IgD-negative memory B cell (primary cell): Measurements from ENCODE around the gene DLG2. TPM values are rescaled to one million over a fixed set of nuclear protein-coding genes. Genes with fewer than 3 reads are reported as not detected.
"Not testable (repeated sequence)": the region's sequence is repeated elsewhere in the genome, so short reads cannot be mapped to it uniquely, and the experiment has no call there.

Source experiments
- H3K27ac Mint-ChIP-seq, 3 donors: one replicate each; pipeline ENCODE4 v1.8.0; 2020 to 2022; ENCODE audit warnings: mild to moderate bottlenecking in 3 of 3, mixed read lengths in 3 of 3, moderate library complexity in 1 of 3
- H3K27me3 Mint-ChIP-seq: one replicate; pipeline ENCODE4 v1.8.0; 2021; ENCODE audit warnings: mixed read lengths
- H3K36me3 Mint-ChIP-seq: one replicate; pipeline ENCODE4 v1.8.0; 2020; ENCODE audit warnings: mild to moderate bottlenecking, mixed read lengths
- H3K4me1 Mint-ChIP-seq, 3 donors: one replicate each; pipeline ENCODE4 v1.8.0; 2020 to 2022; ENCODE audit warnings: mixed read lengths in 3 of 3, mild to moderate bottlenecking in 1 of 3
- H3K4me3 Mint-ChIP-seq, 4 donors: one replicate each; pipeline ENCODE4 v1.8.0; 2020 to 2022; ENCODE audit warnings: mild to moderate bottlenecking in 4 of 4, mixed read lengths in 4 of 4, moderate library complexity in 3 of 4
- H3K9me3 Mint-ChIP-seq, 3 donors: one replicate each; pipeline ENCODE4 v1.8.0; 2020 to 2021; ENCODE audit warnings: mixed read lengths in 3 of 3, mild to moderate bottlenecking in 1 of 3
- polyA plus RNA-seq: library from polyadenylated mRNA; unstranded; fragments of 300-500 nt; fragmentation: Illumina TruSeq; gene quantifications from one replicate; pipeline ENCODE4 v1.2.3, GENCODE V29; 2021

DLG2 gene
- polyA plus RNA-seq, 1 donor from 2014 or later = 2.0 TPM

- Mint-ChIP-seq H3K27me3 (peaks cover 2% of the 10 kb centered on the region), H3K4me1 (peaks cover 0 to 1% (median 0%) of the 10 kb centered on the region in 3 donors), H3K9me3 (peaks cover 0 to 1% (median 0%) of the 10 kb centered on the region in 3 donors), H3K4me3 (no peak overlapping the region), H3K27ac (no peak overlapping the region), H3K36me3 (no peaks in the 10 kb centered on the region)
Observed at GRCh38 chr11:83441601-83442000, 2185.5 kb downstream of the DLG2 start.

- Mint-ChIP-seq H3K9me3 (peaks cover 0 to 1% (median 0%) of the 10 kb centered on the region in 3 donors), H3K27ac (no peak overlapping the region), H3K4me3 (no peak overlapping the region), H3K36me3 (no peaks in the 10 kb centered on the region), H3K27me3 (peaks cover 2% of the 10 kb centered on the region), H3K4me1 (peaks cover 0 to 1% (median 0%) of the 10 kb centered on the region in 3 donors)
Observed at GRCh38 chr11:83441171-83441570, 2186.0 kb downstream of the DLG2 start.

- Mint-ChIP-seq H3K9me3 (peaks cover 0 to 1% (median 0%) of the 10 kb centered on the region in 3 donors), H3K27ac (no peak overlapping the region), H3K4me1 (peaks cover 0 to 1% (median 0%) of the 10 kb centered on the region in 3 donors), H3K4me3 (no peak overlapping the region), H3K27me3 (peaks cover 2% of the 10 kb centered on the region), H3K36me3 (no peaks in the 10 kb centered on the region)
Observed at GRCh38 chr11:83438438-83438837, 2188.7 kb downstream of the DLG2 start.

DNA sequence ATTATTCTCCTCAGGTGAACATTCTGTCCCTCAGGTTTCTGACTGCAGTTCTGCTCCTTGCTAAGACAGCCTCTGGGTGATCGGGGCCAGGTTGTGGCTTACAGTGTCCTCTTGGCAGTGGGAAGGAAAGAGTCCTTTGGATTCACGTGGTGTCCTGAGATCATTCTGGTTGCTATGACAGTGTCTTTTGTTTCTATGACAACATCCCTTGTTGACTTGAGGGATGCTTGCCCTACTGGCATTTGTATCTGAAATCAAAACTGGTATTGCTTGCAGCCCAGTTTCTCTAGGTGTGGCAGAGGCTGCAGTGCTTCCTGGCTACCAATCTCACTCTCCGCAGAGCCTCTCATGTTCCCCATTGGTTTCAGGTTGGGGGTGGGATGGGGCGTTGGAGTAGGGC is 2189.2 kb downstream of the DLG2 start:
- H3K4me1 Mint-ChIP-seq = peaks cover 0 to 1% (median 0%) of the 10 kb centered on the region in 3 donors
- H3K27me3 Mint-ChIP-seq = peaks cover 2% of the 10 kb centered on the region
- H3K4me3 Mint-ChIP-seq = no peak overlapping the region
- peaks cover 0 to 1% (median 0%) of the 10 kb centered on the region in 3 donors for H3K9me3 Mint-ChIP-seq
- H3K27ac Mint-ChIP-seq = no peak overlapping the region
- H3K36me3 Mint-ChIP-seq = no peaks in the 10 kb centered on the region

GRCh38 chr11:83436855-83437254 is 2190.3 kb downstream of the DLG2 start:
- H3K27ac Mint-ChIP-seq = no peak overlapping the region
- no peaks in the 10 kb centered on the region for H3K36me3 Mint-ChIP-seq
- peaks cover 0 to 1% (median 0%) of the 10 kb centered on the region in 3 donors for H3K4me1 Mint-ChIP-seq
- peaks cover 0 to 1% (median 0%) of the 10 kb centered on the region in 3 donors for H3K9me3 Mint-ChIP-seq
- peak overlapping the region in 1 of 4 donors; percentile 39 for H3K4me3 Mint-ChIP-seq
- H3K27me3 Mint-ChIP-seq = peaks cover 2% of the 10 kb centered on the region

DNA sequence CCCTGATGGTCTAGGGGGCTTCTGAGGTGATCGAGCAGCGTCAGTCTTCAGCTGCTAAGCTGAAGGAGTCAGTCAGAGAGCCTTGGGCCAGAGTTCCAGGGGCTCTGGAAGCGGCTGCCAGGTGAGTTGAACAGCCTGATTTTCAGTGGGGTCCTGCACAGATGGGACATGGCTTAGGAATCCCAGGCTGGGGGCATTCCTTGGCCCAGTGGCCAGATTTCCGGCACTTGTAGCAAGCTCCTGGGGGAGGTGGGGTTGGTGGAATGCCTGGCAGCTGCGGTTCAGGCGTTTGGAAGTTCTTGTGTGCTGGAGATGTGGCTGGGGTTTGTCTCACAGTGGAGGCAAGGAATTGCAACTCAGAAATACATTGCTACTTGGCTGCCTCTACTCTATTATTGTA is 2192.3 kb downstream of the DLG2 start:
- not testable (repeated sequence) for H3K4me1 Mint-ChIP-seq, H3K27ac Mint-ChIP-seq, H3K27me3 Mint-ChIP-seq, H3K4me3 Mint-ChIP-seq, H3K36me3 Mint-ChIP-seq, H3K9me3 Mint-ChIP-seq

DNA sequence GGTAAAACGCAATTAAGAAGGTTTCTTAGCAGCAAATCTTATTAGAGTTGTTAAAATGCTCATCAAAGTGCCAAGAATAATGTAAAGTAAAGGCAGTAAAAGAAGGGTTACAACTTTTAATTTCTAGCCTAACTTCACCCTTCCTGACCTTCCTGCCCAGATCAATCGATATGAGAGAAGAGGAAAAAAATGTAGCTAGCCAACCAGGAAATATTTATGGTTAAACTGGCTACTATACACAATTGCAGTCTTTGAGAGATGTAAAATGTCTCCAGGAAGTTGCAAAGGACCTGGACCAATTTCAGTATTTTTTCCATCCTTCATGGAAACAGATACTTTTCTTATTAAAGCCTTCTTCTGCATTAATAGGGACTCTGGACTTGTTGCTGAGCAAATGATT is 2199.2 kb downstream of the DLG2 start:
- Mint-ChIP-seq H3K9me3 (peaks cover 0 to 5% (median 0%) of the 10 kb centered on the region in 3 donors), H3K4me3 (no peak overlapping the region), H3K27me3 (no peaks in the 10 kb centered on the region), H3K36me3 (no peaks in the 10 kb centered on the region), H3K4me1 (no peaks in the 10 kb centered on the region), H3K27ac (no peak overlapping the region)

DNA sequence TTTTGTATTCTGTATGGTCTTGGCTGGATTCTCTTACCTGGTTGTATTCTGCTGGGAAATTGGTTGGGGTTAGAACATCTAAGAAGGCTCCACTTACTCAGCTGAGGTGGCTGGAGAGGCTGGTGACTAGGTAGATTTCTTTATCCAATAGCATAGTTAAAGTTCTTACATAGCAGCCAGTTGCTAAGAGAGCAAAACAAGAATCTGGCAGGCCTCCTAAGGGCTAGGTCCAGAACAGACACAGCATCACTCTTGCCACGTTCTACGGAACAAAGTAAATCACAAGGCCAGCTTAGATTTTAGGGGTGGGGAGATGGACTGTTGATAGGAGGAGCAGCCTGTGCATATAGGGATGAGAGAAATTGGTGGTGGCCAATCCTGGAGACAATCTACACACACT is 2199.6 kb downstream of the DLG2 start:
- H3K4me1 Mint-ChIP-seq = no peaks in the 10 kb centered on the region
- no peak overlapping the region for H3K4me3 Mint-ChIP-seq
- no peaks in the 10 kb centered on the region for H3K27me3 Mint-ChIP-seq
- H3K27ac Mint-ChIP-seq = no peak overlapping the region
- peaks cover 0 to 10% (median 3%) of the 10 kb centered on the region in 3 donors for H3K9me3 Mint-ChIP-seq
- no peaks in the 10 kb centered on the region for H3K36me3 Mint-ChIP-seq

DNA sequence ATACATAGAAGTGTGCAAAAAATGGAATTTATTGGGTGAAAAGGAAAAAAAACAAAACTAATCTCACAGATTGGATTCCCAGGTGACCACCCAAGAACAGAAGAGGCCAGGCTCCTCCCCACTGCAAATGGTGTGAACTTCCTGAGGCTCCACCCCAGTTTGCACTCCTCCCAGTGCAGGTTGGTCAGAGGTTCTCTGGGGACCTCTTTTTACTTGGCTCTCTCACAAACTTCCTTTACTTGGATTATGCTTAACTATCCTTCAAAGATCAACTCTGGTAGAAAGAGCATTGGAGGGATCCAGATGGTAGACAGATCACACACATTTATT is 2202.0 kb downstream of the DLG2 start:
- Mint-ChIP-seq H3K4me1 (no peaks in the 10 kb centered on the region), H3K27ac (no peak overlapping the region), H3K9me3 (peaks cover 0 to 20% (median 7%) of the 10 kb centered on the region in 3 donors), H3K4me3 (no peak overlapping the region), H3K27me3 (peaks cover 2% of the 10 kb centered on the region), H3K36me3 (no peaks in the 10 kb centered on the region)

DNA sequence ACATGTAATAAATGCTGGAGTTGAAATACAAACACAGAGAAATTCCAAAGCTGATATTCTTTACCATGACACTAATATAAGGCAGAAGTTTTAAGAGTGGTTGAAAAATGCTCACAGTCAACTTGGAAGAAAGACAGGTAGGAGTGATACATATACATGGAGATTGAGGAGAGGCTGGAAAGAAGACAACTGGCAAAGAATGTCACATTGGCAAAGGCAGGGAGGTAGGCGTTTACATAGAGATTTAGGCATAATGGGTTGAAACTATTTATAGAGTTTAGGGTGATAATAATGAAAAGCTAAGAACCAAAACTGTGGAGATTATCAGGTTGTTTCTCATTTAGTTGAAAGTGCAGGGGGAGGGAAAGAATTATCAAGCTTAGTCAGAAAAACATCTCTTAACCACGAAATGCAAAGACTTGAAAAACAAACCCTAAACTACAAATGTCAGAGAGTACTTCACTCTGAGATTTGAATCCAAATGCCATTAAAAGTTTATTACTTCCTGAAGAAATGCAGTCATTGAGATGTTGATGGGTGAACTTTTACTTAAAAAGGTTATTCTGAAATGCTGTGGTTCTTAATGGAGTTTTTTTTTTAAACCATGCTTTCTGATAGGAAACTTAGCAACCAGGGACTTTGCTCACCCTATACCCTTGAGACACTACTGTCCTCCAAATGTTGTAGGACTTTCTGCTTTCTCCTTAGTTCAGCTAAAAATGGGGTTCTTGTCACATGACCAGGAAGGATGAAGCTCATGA is 2202.6 kb downstream of the DLG2 start:
- peaks cover 0 to 20% (median 7%) of the 10 kb centered on the region in 3 donors for H3K9me3 Mint-ChIP-seq
- H3K4me1 Mint-ChIP-seq = no peaks in the 10 kb centered on the region
- H3K4me3 Mint-ChIP-seq = no peak overlapping the region
- peaks cover 2% of the 10 kb centered on the region for H3K27me3 Mint-ChIP-seq
- H3K27ac Mint-ChIP-seq = no peak overlapping the region
- H3K36me3 Mint-ChIP-seq = no peaks in the 10 kb centered on the region

- H3K27me3 Mint-ChIP-seq, H3K4me1 Mint-ChIP-seq, H3K36me3 Mint-ChIP-seq, H3K27ac Mint-ChIP-seq, H3K4me3 Mint-ChIP-seq: not testable (repeated sequence)
- H3K9me3 Mint-ChIP-seq = peaks cover 2 to 20% (median 7%) of the 10 kb centered on the region in 3 donors
Observed at GRCh38 chr11:83422641-83423040, 2204.5 kb downstream of the DLG2 start.

GRCh38 chr11:83410605-83411565 is 2216.3 kb downstream of the DLG2 start:
- H3K27me3 Mint-ChIP-seq = no peaks in the 10 kb centered on the region
- no peaks in the 10 kb centered on the region for H3K4me1 Mint-ChIP-seq
- no peak overlapping the region for H3K4me3 Mint-ChIP-seq
- peaks cover under 1 to 6% (median under 1%) of the 10 kb centered on the region in 3 donors for H3K9me3 Mint-ChIP-seq
- H3K36me3 Mint-ChIP-seq = no peaks in the 10 kb centered on the region
- no peak overlapping the region for H3K27ac Mint-ChIP-seq

- Mint-ChIP-seq H3K9me3 (peaks cover 0 to 2% (median 0%) of the 10 kb centered on the region in 3 donors), H3K27me3 (no peaks in the 10 kb centered on the region), H3K4me1 (no peaks in the 10 kb centered on the region), H3K4me3 (no peak overlapping the region), H3K36me3 (no peaks in the 10 kb centered on the region), H3K27ac (no peak overlapping the region)
Observed at GRCh38 chr11:83409891-83410290, 2217.3 kb downstream of the DLG2 start.

- Mint-ChIP-seq H3K4me3 (no peak overlapping the region), H3K36me3 (no peaks in the 10 kb centered on the region), H3K27me3 (no peaks in the 10 kb centered on the region), H3K27ac (no peak overlapping the region), H3K4me1 (no peaks in the 10 kb centered on the region), H3K9me3 (peaks cover 0 to 2% (median 0%) of the 10 kb centered on the region in 3 donors)
Observed at GRCh38 chr11:83409476-83409875, 2217.7 kb downstream of the DLG2 start.

GRCh38 chr11:83408946-83409345 is 2218.2 kb downstream of the DLG2 start:
- H3K36me3 Mint-ChIP-seq = no peaks in the 10 kb centered on the region
- no peak overlapping the region for H3K27ac Mint-ChIP-seq
- peaks cover 0 to 2% (median 0%) of the 10 kb centered on the region in 3 donors for H3K9me3 Mint-ChIP-seq
- H3K4me1 Mint-ChIP-seq = no peaks in the 10 kb centered on the region
- no peaks in the 10 kb centered on the region for H3K27me3 Mint-ChIP-seq
- no peak overlapping the region for H3K4me3 Mint-ChIP-seq
